ENCODE data around the gene TBX19.

GRCh38 chr1:168261390-168261789 is 19.3 kb upstream of the TBX19 start:
- TF ChIP-seq POLR2A (IDR thresholded peaks at IDR 0.05; ENCODE audit: low read depth, low read length) (no peak), CHD1 (IDR thresholded peaks at IDR 0.05; ENCODE audit: low read depth, low read length) (no peak), RAD21 (IDR thresholded peaks at IDR 0.05; ENCODE audit: low read length) (no peak), MXI1 (IDR thresholded peaks at IDR 0.05; ENCODE audit: borderline replicate concordance, low read depth, low read length) (no peak), CEBPB (IDR thresholded peaks at IDR 0.05; ENCODE audit: low read depth, low read length) (no peak), CTCF (conservative IDR thresholded peaks at IDR 0.05; ENCODE audit: low read depth, low read length) (no peak), USF2 (IDR thresholded peaks at IDR 0.05; ENCODE audit: low read depth, low read length) (no peak), SMC3 (IDR thresholded peaks at IDR 0.05; ENCODE audit: low read depth, low read length) (no peak), FOS (IDR thresholded peaks at IDR 0.05; ENCODE audit: low read depth, low read length) (no peak), RFX5 (IDR thresholded peaks at IDR 0.05; ENCODE audit: low read depth, low read length) (no peak), RCOR1 (IDR thresholded peaks at IDR 0.05; ENCODE audit: insufficient replicate concordance, low read length) (no peak)
